GM18508 (cell line): Measurements from ENCODE around the gene TMEM120B.
"Not testable (repeated sequence)": the region's sequence is repeated elsewhere in the genome, so short reads cannot be mapped to it uniquely, and the experiment has no call there.

Experiments
- ATAC-seq: cut with Tn5 transposase; IDR thresholded peaks from one replicate; pipeline ENCODE4 v1.9.1; 2021; ENCODE audit warnings: moderate number of reproducible peaks; ENCODE audit not compliant: insufficient read depth, unreplicated experiment

The TMEM120B gene

GRCh38 chr12:121708313-121709063 lies 4.1 kb upstream of the TMEM120B start:
- no peak for ATAC-seq

GRCh38 chr12:121709064-121709424 lies 3.5 kb upstream of the TMEM120B start:
- not testable (repeated sequence) for ATAC-seq

DNA sequence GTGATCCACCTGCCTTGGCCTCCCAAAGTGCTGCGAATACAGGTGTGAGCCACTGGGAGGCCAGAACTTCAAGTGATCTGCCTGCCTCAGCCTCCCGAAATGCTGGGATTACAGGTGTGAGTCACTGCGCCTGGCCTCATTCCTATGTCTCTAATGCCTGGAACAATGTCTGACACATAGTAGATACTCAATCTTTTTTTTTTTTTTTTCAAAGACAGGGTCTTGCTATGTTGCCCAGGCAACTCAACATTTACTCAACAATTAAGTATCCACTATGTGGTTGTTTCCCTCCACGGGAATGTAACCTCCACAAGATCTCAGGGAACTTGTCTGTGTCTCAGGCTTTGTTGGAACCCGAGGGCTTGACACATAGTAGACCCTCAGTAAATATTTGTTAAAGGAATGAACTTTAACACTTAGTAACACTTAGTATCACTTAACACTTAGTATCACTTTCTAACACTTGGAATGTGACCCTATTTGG lies 3.0 kb upstream of the TMEM120B start:
- no peak for ATAC-seq

DNA sequence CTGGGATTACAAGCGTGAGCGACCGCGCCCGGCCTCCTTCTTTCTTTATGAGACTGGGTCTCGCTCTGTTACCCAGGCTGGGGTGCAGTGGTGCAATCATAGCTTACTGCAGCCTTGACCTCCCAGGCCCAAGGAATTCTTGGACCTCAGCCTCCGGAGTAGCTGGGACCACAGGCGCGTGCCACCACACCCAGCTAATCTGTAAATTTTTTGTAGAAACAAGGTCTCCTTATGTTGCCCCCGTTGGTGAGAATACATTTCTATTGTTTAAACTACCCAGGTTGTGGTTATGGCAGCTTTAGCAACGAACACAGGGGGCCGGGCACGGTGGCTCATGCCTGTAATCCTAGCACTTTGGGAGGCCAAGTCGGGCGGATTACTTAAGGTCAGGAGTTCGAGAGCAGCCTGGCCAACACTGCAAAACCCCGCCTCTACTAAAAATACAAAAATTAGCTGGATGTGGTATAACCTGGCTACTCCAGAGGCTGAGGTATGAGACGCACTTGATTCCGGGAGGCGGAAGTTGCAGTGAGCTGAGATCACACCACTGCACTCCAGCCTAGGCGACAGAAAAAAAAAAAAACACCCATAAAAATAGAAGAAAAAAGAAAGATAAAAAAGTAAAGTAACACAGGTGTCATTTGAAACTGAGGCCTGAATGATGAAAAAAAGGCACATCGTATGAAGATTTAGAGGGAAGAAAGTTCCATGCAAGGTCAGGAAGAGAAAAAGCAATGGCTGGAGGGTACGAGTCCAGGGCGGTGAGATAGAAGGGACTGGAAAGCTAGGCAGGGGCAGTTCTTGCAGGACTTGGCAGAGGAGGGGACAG lies 977 bp upstream of the TMEM120B start:
- ATAC-seq, result no peak

- no peak for ATAC-seq
These were observed 427 bp upstream of the TMEM120B start for GRCh38 chr12:121712190-121712460.

DNA sequence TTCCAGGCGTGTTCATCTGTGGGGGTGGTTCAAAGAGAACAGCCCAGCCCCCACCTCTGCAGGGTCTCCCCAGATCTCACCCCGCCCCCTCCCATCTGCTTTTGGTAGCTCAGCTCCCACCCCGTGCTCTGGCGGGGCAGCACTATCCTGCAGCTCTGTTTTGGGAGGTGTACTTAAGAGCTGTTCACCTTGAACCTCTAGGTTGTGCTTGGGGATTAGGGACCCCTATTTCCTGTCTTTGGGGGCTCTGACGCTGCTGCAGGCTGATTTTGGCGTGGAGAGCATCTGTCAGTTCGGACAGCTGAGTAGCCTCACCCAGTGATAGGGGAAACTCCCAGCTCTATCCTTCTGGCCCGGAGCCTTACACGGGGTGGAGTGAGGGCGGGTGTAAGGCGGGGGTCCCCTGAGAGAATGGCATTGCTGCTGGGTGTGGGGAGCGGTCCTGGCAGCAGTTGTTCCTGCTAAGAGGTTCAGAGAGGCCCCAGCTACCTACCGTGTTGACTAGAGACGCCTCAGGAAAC lies 765 bp downstream of the TMEM120B start:
- no peak for ATAC-seq

DNA sequence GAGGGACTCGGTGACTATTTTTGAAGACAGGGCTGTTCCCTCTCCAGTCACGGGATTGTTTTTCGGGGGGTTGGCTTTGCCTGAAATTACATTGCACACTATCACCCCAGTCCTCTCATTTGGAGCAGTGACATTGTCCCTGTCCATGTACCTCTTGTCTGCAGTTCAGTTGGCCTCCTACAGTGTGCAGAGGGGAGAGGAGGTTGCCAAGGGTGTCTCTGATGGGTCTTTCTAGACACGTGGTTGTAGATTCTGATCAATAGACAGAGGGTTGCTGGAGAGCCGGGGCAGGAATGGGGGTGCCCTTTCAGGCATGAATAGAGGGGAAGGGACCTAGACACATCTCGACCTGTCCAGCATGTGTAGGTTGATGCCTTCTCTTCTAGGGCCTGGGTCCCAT lies 1.2 kb downstream of the TMEM120B start:
- ATAC-seq, result no peak

GRCh38 chr12:121715055-121715454 lies 2.5 kb downstream of the TMEM120B start:
- ATAC-seq, result not testable (repeated sequence)

DNA sequence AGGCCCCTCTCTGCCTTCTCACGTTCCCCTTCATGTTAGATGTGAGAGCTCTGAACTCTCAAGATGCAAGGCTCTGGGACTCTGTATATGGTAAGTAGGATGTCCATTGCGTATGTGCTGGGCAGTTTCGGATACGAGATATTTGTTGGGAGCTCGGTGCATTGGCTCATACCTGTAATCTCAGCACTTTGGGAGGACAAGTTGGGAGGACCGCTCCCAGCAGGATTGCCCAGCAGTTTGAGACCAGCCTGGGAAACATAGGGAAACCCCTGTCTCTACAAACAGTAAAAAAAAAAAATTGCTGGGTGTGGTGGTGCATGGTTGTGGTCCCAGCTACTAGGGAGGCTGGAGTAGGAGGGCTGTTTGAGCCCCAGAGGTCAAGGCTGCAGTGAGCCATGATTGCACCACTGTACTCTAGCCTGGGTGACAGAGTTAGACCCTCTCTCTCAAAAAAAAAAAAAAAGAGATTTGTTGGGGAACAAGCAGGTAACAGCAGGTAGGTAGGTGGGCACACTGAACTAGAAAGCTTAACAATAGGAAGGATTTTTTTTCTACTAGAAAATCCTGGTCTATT lies 3.4 kb downstream of the TMEM120B start:
- ATAC-seq, result no peak

GRCh38 chr12:121717041-121717699 lies 4.6 kb downstream of the TMEM120B start:
- ATAC-seq, result no peak

GRCh38 chr12:121718653-121719239 lies 6.2 kb downstream of the TMEM120B start:
- ATAC-seq, result no peak

DNA sequence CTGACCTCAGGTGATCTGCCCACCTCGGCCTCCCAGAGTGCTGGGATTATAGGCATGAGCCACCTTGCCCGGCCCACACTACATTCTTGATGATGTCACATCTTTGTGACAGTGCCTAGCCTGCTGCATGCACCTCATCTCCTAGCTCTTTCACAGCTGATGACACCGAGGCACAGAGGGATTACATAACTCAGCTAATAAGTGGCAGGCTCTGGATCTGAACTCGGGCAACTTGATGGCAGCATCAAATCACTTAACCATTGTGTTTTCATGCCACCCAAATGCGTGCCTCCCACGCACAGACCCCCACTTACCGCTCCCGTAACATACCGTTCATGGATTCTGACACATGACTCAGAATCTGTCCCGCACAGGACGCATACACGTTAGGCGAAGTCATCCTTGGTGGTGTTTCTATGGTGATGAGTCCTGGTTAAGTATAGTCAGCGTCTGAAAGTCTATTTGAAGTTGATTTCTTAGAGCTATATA lies 7.4 kb downstream of the TMEM120B start:
- no peak for ATAC-seq

GRCh38 chr12:121720762-121721161 lies 8.2 kb downstream of the TMEM120B start:
- ATAC-seq, result no peak

- no peak for ATAC-seq
These were observed 10.0 kb downstream of the TMEM120B start for GRCh38 chr12:121722511-121722910.

DNA sequence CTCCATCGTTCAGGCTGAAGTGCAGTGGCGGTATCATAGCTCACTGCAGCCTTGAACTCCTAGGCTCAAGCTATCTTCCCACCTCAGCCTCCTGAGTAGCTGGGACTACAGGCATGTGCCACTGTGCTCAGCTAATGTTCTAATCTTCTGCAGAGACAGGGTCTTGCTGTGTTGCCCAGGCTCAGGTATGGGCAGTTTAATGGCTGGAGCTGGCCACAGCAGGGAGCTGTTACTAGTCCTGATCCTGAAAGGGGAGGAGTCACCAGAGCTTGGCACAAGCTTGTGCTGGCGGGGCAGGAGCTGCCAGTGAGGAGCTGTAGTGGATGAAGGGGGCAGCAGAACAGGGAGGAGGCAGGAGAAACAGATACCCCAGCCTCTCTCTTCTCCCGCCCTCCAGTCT lies 10.6 kb downstream of the TMEM120B start:
- ATAC-seq, result no peak

GRCh38 chr12:121724925-121725324 lies 12.4 kb downstream of the TMEM120B start:
- no peak for ATAC-seq

- ATAC-seq, result no peak
These were observed 12.9 kb downstream of the TMEM120B start for GRCh38 chr12:121725423-121725822.

GRCh38 chr12:121729021-121729420 lies 16.5 kb downstream of the TMEM120B start:
- ATAC-seq, result no peak

DNA sequence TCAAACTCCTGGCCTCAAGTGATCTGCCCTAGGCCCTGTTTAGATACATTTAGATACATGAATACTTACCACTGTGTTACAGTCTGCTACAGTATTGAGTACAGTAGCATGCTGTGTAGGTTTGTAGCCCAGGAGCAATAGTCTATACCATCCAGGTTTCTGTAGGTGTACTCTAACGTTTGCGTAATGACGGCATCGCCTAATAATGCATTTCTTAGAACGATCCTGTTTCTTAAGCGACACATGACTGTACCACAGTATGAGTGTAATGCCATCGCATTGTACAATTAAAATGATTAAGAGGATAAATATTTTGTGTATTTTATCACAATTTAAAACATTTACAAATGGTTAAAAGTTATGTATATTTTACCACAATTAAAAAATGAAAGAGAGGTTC lies 18.9 kb downstream of the TMEM120B start:
- ATAC-seq, result no peak

DNA sequence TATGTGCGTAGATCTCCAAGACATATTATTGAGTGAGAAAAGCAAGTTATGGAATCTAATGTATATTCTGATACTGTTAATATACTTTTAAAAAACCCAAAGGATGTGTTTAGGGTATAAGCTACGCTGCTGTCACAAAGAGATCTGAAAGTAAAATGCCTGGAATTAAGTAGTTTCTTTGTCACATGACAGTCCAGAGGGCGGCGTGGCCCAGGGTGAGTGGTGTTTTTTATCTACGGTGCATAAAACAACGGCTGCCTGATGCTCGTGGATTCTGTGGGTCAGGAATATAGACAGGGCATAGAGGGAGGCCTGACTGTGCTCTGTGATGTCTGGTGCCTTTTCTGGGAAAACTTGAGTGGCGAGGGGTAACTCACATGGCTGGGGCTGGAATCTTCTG lies 21.3 kb downstream of the TMEM120B start:
- no peak for ATAC-seq
